HG03432 (cell line): Measurements from ENCODE around the gene DCBLD2.

ENCODE experiments used
- ATAC-seq: cut with Tn5 transposase; IDR thresholded peaks from one replicate; pipeline ENCODE4 v1.9.1; 2021; ENCODE audit warnings: mild to moderate bottlenecking, moderate library complexity; ENCODE audit not compliant: unreplicated experiment

DCBLD2 gene

DNA sequence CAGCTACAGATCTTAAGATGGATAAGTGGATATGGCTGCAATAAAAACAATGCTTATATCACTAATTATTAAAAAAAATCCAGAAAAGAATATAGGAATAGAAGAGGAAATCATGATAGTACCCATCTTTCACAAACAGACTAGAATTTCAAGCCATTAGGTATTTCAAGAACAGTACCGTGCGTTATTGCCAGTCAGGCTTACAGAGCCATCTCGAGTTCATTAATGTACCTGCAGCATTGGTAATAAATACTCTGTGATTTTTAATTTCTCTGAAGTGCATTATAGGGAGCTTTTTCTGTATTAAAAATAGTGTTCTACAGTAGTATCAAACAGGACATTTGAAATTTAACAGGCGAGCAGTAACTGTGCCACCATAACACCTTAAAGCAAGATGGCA lies 102.7 kb downstream of the DCBLD2 start:
- ATAC-seq = no peak

DNA sequence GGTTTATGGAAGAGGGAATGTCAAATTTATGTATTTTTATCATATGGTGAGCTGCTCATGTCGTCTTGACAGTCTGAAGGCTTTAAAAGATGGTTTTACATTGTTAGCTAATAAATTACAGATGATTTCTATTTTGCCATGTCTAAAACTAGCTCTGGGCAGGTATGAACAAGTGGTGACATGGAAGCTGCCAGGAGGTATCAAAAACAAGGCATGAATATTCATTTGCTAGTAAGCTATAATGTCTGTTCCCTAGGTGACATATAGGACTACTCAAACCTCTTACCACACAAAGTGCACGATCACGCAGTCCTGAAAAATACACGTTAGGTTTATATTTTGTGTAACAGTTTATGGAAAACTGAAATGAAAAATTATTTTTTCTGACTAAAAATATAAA lies 103.6 kb downstream of the DCBLD2 start:
- no peak for ATAC-seq

DNA sequence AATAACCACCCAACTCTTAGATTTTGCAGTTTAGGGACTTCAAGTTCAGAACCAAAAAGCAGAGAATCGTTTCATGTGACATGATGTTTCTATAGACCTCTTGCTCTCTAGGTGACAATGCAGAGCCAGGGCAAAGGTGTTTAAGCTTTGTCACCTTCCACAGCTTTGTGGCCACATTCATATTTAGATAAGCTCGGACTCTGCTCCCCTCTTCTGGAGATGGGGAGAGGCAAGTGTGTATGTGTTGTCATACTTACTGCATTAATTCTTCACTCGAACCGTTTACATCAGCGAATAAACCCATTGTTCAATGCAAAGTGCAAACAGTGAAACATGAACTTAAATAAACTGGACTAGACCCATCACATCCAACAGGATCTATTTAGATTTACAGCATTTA lies 105.2 kb downstream of the DCBLD2 start:
- ATAC-seq = no peak

DNA sequence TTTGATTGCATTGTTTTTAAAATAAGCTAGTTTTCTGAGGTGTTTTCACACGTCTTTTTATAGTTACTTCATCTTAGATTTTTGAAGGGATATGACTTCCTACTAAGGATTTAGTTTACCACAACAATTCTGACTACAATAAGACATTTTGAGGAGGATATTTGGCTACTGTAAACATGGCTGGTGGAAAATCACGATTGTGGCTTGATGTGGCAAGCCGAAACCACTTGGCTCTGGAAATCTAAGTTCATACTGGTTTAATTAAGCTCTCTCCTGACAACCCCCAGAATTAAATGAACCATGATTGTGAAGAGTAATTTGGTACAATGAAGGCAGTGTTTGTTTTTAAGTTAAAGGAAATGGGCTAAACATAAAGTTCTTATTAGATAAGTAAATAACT lies 107.5 kb downstream of the DCBLD2 start:
- no peak for ATAC-seq

DNA sequence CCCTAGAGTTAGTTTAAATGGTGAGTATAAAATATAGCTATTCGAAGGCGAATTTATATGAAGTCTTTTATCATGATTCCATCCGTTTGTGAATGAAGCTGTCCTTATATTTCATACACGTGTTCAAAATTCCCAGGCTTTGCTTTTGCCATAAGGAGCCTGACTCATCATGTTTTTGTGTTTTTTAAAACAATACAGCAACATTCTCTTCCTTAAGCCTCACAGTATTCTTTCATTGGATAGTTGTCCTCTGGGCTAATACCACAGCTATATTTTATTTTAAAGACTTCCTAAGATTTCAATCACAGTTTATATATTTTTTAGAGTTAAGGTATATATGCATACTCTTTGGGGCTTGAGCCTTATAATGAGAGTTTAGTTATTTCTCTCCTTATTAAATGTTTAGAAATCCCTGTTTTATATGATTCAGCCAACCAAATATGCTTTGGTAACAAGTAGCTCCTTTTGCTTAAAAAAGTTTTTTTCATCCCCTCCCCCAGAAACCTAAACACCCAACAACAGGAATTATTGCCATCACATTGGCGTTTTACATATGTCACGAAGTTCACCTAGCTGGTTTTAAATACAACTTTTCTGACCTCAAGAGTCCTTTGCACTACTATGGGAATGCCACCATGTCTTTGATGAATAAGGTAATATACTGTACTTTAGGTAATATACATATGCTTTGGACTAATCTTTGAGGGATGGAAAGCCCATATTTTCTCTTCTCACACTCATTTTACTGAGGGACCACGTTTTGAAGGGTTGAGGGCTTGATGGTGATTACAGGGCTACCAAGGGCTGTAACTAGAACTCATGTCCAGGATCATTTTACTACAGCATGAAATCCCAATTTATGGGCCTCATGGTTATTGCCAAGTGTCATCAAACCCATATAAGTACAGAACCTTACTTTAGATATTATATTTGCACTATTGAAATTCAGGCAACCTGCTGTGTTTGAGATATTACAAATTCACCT lies 109.9 kb downstream of the DCBLD2 start:
- no peak for ATAC-seq

DNA sequence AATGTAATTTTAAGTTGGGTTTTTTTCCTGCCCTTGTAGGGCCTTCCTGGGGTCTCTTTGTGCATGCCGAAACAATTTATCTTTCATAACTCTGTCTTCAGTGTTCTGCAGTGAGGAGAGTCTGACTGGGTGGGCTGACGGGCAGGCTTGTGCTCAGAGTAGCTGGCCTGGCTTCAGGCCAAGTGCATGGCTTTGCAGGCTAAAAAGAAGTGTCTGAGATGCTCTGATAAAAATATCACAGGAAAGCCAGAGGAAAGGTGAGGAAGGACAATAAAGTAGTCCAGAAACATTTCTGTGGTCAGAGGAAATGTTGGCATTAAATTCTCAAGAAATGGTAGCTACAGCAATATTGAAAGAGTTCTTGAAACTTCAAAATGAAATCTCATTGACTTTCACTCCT lies 112.8 kb downstream of the DCBLD2 start:
- ATAC-seq = no peak

DNA sequence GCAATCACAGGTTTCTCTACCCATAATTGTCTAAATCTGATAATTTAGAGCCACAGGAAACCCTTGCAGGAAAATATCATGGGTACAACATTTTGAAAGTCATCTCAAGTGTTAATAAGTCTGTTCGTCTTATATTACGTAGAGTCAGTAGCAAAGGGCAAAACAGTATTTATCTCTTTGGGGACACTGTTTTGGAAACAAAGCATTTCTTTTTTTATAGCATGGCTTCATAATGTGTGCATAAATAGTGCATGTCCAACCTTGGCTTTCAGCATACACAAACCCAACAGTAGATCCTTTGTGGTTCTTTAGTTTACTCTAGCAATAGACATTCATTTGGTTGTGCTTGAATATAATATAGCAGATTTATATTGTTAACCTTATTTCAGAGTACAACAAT lies 114.3 kb downstream of the DCBLD2 start:
- ATAC-seq = no peak

DNA sequence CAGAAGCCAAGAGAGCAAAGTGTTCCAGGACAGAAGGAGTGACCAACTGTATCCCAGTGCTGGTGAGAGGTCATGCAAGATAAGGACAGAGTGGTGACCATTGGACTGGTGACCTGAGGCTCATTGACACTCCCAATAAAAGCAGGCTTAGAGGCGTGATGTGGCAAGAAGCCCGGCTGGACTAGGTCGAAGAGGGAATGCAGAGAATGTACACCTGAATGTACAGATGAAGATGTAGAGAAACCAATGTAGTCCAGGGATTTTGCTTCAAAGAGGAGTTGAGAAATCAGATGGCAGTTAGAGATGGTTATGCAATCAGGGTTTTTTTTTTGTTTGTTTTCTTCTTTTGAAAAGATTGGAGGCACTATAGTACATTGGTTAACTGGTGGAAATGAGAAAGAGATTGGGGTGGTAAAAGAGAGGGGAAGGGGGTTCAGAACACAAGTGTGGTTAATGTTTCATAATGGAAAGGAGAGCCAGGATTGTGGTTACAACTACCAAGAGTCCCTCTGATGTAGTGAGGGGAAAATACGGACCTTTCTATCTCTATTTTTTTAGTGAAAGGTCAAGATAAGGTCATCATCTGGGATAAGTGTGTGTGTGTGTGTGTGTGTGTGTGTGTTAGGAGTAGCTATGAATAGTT lies 115.0 kb downstream of the DCBLD2 start:
- ATAC-seq = no peak

DNA sequence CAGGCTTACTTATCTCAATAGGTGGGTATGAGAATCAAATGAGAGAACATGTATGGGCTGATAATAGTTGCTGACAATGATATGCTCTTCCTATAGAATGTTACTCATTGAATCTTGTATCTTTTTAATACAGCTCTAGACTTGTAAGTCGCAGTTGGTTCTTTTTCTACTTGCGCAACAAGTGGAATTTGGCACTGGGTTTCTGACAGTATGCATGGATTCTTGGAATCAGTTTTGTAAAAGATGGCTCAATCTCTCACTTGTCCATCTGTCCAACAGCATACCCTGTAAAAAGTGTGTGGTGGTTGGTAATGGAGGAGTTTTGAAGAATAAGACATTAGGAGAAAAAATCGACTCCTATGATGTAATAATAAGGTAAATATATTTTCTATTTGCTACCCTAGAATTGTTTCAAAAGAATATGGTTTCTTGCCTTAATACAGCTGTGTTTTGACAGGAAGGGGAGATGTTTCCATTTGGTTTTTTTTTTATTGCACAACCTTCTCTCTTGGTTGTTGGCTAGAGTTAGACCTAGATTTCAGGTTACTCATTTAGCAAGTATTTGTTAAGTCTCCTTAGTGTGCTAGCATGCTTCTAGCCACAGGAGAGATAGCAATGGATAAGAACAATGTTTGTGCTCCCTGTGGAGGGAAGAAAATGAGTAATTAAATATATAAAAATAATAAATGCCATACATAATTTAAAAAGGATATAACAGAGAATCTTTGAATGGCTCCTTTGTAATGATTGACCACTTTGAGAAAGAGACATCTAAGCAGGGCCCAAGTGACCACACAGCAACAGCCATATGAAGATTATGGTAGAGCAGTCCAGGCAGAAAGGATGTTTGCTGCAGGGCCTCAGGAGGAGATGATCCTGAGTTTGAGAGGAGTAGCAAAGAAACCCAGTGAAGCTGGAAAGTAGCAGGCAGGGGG lies 116.6 kb downstream of the DCBLD2 start:
- no peak for ATAC-seq

DNA sequence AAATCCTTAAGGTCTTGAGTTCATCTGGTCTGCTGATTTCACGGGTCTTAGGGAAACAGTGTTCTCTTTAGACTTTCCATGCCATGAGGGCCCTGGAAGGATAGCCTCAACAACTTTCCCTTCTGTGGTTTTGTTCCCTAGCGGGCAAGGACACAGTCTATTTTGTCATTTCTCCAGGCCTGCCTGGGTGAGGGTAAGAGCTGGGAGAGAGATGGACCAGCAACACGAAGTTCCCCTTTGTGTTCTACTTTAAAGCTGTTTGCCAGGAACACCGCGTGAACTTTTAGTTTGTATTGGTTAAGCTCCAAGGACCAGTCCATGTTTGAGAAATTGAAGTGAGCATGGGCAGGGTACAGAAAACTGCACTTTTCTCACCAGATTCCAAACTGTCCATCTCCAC lies 117.5 kb downstream of the DCBLD2 start:
- no peak for ATAC-seq

DNA sequence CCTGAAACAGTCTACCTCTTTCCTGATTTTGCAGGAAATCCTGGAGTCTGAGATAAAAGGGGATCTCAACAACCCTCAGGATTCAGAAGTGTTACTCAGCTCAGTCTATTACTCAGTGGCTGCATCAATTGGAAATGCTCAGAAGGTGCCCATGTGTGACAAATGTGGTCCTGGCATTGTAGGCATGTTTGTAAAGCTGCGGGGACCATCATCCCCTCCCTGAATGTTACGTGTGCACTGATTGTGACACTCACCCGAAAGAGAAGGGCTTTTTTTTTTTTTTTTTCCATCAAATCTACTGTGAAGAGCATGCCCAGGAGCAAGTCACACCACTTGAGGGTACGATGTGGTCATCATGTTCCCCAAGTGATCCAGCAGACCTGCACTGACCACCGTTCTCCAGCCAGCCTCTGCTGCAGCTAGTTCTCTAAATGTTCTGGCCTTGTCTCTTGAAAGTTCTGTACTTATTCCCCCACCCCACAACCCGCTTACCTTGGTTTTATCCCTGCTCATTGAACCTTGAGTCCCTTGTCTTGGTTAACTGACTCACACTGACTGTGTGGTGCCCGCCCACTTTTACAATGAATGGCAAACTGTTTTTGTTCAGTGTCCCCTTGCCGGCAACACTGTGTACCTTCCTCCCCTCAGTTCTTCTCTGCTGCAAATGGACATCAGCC lies 118.5 kb downstream of the DCBLD2 start:
- peak; percentile 64 for ATAC-seq

DNA sequence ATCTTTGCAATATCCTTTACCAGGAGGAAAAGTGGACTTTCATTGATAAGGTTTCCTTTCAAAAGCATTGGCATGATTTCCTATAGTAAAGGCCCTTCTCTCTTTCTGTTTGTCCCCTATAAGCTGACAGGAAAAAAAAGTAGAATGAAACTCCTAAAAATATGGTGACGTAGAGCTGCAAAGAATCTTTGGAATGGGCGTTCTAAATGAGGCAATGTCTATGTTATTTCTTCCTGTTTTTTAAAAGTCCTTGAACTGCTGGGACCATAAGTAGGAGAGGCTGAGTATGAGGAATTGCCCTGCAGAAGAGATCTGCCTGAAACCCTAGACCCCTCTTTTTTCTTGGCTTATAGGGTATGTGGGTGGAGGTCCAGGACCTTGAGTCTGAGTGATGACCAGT lies 121.2 kb downstream of the DCBLD2 start:
- no peak for ATAC-seq

DNA sequence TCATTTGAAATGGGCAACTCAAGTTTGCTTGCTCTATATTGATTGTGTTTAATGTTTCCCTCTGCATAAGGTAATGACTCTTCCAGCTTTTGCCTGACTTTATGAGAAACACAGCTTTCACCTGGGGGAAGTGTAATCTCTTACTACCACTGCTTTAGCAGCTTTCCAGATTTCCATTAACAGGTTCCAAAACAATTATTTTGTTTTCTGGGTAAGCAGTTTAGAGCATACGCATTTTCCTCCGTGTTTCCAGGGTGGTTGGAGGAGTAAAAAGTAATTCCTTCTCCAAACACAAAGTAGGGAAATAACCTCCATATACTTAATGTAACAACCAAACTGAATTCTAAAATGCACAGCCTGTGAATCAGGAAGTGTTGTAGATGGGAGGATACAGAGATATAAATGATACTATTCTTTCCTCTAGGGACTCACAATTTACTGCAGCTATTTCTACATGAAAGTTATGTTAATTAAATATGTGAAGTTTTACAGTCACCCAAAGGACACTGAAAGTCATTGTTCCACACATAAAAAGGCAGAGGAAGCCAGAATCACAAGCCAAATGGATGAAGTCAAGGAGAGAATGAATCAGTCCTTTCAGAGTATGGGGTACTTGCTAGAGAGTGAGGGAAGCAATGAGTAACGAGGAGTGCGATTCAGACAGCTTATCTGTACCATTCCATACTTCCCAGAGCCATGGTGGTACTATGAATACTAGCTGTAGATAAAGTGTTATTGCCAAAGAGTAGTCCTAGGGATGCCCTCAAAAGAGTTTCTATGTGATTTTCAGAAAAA lies 121.8 kb downstream of the DCBLD2 start:
- no peak for ATAC-seq

DNA sequence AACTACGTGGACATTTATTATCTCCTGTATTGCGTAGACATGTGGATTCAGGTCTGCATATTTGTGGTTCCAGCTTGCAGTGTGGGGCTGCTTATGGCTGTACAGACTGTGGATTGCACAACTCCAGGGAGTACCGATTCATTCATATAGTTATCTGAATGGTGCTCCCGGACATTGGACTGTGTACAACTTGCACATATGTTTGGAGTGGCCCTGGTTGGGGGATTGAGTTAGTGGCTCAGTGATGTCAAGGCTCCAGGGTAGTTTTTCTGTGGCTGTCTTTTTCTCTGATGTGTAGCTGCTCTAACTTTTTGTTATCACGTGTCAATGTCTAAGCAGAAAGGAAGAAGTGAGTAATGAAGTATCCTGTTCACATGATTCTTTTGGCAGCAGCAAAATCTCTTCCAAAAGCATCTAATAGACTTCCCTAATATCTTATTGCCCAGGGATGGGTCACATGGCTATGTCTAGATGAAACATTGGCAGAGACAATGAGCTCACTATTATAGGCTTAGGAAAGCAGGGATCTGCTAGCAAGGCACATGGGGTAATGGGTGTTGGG lies 122.6 kb downstream of the DCBLD2 start:
- ATAC-seq = no peak

DNA sequence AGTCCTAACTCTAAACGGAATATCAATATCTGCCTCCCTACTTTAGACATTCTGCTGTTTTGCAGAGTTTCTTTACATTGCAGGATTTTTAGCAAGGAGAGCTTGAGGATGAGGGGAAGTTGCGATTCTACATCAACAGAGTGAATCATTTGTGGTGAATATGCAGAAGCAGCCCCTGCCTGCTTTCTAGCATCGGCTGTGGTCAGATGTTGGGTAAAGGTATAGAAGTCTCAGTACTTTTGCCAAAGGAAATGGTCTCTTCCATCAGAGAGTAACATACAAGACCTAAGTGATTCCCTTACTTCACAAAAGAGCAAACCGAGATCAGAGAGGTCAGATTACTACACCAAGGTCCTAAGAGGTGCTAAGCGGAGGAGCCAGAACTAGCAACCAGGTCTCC lies 123.1 kb downstream of the DCBLD2 start:
- ATAC-seq = peak; percentile 42

DNA sequence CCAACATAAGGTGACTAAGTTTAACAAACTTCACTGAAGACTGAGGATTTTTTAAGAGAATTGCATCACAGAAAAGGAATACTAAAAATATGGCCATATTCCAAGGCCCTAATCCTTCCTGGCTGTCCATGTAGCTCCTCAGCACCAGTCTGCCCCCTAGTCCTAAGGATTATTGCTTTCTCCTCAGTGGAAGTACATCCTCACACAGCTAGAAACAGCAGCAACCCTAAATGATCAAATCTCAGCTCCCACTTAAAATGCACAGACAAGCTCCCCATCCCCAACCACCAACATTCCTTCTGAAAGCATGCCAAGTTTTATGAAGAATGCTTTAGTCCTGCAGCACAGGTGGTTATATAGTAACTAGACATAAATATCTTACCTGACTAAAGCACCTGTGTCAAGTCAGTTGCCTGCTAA lies 123.7 kb downstream of the DCBLD2 start:
- no peak for ATAC-seq

DNA sequence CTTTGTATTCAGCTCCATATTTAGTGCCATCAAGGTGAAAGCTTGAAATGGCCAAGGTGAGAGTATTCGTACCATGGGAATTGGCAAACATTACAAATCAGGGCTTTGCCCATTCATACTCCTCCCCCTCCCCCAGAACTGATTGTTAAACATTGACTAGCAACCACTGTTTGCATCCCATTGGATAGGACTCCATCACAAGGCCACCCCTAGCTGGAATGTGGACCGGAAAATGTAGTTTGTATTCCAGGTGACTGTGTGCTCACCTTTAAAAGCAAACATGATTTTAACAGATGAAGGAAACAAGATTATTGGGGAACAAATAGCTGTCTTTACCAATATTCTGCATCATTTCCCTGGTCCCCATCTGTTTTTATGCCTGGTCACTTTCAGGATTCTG lies 124.2 kb downstream of the DCBLD2 start:
- no peak for ATAC-seq

DNA sequence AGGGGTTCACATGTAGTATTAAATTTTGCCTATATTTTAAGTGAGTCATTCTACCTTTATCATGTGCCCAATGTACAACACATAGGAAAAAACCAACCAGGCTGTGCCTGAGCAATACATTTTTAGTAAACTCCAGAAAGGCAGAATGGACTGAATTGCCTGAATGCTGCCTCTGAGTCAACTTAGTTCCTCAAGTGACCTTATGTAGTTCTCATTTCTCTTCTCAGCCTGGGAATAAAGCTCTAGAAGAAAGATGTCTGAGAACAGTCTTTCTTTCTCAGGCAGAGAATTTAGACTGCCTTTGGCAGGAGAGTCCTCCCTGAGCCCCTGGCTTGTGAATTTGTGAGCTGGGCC lies 125.4 kb downstream of the DCBLD2 start:
- no peak for ATAC-seq

DNA sequence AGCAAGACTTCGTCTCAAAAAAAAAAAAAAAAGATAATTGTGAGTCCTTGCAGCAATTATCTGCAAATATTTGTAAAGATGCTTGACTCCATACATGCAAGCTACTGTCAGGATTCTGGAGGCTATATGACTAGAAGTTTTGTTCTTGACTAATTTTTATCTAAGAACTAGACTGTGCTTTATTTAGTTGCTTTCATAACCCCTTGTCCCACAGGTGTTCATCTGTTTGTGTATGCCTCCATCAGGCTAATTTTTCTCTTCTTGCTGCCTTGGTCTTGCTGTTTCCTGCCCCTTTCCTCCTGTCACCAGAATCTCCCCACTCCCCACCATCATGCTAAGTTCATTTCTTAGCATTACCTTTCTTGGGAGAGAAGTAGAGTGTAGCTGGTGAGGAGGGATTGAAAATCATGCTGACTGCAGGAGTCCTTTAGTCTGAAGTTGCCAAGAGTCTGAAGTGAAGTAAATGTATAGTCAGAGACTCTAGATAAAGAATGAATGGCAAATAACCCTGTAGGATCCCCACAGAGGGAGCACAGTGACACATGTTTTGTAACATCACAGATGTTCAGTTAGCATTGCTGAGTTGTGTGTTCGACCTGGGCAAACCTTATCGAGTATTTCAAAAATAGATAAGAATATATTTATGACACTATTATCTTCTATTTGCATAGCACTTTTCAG lies 125.9 kb downstream of the DCBLD2 start:
- ATAC-seq = no peak
